Measurements from ENCODE around the gene TEX13D.

- TF ChIP-seq CTCF (IDR thresholded peaks at IDR 0.05 in 4 of 5, conservative IDR thresholded peaks at IDR 0.05 in 1 of 5): no peak
- TF ChIP-seq POLR2A (IDR thresholded peaks at IDR 0.05): no peak
These were observed 15.7 kb downstream of the TEX13D start for GRCh38 chrX:124348182-124348581.
